Measurements from ENCODE around the gene WDR17.

DNA sequence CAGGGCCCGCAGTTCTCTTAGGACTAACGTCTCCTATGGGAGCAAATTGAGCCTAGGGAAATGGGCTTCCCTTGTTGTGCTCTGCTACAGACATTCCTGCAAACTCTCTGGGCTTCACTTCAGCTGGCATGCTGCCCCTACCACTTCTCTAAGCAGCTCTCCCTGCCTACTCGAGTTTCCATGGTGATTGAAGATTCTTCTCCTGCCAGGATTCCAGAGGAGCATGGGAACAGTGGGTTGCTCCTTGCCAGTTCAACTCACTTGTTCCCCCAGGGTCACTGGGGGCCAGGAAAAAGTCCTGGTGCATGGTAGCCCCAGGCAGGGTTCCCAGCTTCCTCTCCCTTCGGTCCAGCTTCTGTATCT is 21.1 kb upstream of the WDR17 start:
- TF ChIP-seq, protein P1, sequence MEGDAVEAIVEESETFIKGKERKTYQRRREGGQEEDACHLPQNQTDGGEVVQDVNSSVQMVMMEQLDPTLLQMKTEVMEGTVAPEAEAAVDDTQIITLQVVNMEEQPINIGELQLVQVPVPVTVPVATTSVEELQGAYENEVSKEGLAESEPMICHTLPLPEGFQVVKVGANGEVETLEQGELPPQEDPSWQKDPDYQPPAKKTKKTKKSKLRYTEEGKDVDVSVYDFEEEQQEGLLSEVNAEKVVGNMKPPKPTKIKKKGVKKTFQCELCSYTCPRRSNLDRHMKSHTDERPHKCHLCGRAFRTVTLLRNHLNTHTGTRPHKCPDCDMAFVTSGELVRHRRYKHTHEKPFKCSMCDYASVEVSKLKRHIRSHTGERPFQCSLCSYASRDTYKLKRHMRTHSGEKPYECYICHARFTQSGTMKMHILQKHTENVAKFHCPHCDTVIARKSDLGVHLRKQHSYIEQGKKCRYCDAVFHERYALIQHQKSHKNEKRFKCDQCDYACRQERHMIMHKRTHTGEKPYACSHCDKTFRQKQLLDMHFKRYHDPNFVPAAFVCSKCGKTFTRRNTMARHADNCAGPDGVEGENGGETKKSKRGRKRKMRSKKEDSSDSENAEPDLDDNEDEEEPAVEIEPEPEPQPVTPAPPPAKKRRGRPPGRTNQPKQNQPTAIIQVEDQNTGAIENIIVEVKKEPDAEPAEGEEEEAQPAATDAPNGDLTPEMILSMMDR (IDR thresholded peaks at IDR 0.05): no peak
- TF ChIP-seq POLR2A (IDR thresholded peaks at IDR 0.05): no peak

Measured in Peyer's patch (tissue), 4 donors.